NCI-H2196 treated with DMSO at 0.1 percent for 48 hours (cell line): Measurements from ENCODE around the gene GAPVD1.
A peak's percentile ranks its signal among the peaks of the same experiment; 100 is the strongest.
"Not testable (repeated sequence)": the region's sequence is repeated elsewhere in the genome, so short reads cannot be mapped to it uniquely, and the experiment has no call there.

Source experiments
- DNase-seq: peaks from one replicate; lab custom pipeline; 2025; ENCODE audit not compliant: unreplicated experiment; lab: John Stamatoyannopoulos, UW

The GAPVD1 gene

DNA sequence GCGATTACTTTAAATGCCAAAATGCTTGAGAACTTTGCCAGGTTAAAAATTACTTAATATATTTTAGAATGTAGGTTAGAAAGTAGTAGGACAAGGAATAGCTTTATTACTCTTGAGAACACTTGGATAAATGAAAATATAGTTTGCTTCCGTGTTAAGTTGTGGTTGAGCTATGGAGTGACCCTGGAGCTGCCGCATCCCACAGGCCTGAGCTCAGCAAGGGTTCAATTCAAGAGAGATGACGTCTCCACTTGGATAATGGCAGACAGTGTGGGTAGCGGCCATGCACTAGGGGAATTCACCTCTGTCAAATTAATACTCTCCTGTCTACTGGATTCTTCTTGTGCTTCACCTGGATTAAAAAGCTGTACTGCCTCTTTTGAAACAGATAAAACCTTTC lies 105.0 kb downstream of the GAPVD1 start:
- DNase-seq, result no peak

DNA sequence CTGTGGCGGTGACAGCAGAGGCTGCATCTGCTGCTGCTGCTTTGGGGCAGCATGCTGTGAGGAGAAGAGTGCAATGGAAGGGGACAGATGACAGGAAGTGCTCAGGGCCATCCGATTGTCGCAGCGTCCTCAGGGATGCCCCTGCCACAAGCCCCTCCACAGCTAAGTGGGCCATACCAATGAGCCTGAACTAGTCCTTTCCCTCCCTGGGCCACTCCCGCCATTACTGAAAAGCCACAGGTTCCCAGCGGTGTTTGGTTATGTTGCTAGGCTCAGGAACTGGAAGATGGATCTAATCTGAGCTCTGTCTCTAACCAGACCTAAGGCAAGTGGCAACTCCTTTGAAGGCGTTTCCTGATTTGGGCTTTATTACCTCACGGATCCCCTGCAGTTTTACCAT lies 109.2 kb downstream of the GAPVD1 start:
- no peak for DNase-seq

DNA sequence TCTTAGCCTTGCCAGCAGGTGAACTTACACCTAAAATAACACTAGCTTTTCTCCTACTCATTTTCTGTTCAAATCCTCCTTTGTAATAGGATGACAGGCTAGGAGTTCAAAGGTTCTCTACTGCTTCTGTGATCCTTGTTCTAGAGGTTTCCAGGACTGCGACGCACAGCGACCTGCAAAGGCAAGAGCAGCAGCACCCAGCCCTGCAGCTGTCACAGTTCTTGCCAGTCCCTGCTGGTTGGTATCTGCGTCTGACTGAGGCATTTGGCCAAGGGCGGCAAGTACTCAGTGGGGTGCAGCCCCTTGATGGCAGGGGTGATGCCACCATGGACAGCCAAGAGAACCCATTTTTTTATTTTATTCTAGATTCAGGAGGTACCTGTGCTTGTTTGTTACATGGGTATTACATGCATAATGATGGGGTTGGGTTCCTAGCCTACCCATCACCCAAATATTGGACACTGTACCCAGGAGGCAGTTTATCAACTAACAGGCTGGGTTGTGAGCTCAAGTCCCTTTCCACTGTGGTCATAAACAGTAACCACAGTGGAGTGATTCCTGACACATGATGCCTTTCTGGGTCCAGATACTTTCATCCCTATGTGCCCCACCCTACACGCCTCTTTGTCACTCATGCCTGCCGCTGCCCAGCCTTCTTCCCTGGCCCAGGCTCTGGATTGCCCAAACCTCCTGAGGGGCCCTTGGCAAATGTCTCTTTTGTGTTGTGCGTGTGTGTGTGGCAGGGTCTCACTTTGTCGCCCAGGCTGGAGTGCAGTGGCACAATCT lies 111.0 kb downstream of the GAPVD1 start:
- no peak for DNase-seq

DNA sequence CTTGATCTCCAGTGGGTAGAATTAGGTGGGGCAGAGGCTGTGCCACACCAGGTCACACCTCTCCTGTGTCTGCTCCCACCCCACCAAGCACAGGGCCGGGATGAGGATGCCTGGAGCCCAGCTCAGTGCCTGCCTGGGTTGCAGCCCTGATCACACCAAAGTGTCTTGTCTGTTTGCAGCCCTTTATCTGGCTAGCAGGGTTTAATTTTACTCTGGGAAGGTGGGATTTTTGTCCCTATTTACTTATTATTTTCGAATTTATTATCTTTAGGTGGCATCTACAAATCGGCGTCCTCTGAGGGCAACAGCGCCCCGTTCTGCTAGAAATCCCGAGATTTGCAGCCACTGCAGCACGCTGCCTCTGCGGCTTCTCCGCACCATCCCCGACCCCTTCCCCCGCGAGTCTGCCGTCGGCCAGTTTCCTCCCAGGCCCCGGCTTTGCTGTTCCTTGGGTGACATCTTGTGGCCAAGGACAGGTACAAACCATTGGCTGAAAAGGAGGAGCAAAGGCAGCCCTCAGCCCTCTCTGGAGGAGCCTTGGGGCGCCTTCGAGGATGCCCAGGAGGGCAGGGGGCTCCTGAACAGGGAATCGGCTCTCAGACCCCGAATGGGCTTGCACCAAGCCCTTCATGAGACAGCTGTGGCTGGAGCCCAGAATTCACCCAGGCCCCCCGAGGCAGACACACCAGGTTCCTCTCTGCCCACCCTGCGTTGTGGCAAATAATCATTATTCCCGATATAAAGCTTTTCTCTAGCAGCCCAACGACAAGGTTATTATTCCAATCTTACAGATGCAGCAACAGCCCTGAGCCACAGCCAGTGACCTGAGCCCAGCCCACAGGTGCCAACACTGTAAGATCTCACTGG lies 113.0 kb downstream of the GAPVD1 start:
- DNase-seq, result peak; percentile 62

DNA sequence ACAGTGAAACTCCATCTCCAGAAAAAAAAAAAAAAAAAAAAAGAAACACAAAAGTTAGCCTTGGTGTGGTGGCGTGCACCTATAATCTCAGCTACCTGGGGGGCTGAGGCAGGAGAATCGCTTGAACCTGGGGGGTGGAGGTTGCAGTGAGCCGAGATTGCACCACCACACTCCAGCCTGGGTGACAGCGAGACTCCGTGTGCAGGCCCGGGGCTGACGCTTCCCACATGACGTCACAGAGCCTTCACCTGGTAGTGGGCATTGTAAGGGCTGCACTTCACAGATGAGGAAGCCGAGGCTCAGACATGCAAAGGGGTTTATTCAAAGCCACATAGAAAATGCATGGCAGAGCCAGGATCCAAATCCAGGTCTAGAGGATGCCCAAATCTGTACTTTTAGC lies 114.2 kb downstream of the GAPVD1 start:
- DNase-seq, result no peak

DNA sequence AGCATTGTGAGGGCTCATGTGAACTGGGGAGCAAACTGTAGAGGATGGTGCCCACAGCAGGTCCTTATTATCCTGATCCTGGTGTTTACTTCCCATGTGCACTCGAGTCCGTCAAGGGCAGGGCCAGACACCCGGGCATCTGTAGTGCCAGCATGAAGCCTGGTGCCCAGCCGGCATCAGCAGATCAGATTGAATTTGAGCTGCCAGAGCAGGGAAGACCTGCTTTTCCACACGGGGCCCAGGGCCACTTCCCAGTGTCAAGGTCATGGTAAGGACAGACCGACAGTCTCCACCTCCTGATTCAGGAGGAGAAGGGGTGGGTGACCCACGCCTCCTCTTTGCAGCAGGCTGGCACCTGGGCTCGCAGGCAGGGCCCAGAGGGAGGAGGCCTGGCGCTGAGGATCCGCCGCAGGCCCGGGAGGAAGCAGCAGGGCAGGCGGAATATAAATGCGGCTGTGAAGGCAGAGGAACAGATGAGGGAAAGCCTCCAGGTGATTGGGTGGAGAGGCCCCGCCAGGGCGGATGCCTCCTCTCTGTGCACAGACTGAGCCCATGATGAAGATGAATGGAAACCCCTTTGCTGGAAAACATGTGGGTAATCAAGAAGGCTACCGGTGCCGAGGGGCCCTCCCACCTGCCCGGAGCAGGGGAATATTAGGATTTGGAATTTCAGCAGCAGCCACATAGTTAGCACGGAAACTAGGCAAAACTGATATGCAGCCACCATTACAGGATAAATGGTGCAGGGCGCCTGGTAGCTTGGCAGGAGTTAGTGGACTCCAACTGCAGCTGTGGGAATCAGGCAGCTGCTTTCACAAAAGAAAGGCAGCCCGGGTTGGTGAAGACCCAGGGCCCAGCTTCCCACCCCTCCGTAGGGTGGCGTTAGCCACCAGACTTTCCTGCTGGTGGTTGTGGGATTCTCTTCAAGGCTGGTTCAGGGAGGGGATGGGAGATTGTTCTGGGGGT lies 114.9 kb downstream of the GAPVD1 start:
- no peak for DNase-seq

DNA sequence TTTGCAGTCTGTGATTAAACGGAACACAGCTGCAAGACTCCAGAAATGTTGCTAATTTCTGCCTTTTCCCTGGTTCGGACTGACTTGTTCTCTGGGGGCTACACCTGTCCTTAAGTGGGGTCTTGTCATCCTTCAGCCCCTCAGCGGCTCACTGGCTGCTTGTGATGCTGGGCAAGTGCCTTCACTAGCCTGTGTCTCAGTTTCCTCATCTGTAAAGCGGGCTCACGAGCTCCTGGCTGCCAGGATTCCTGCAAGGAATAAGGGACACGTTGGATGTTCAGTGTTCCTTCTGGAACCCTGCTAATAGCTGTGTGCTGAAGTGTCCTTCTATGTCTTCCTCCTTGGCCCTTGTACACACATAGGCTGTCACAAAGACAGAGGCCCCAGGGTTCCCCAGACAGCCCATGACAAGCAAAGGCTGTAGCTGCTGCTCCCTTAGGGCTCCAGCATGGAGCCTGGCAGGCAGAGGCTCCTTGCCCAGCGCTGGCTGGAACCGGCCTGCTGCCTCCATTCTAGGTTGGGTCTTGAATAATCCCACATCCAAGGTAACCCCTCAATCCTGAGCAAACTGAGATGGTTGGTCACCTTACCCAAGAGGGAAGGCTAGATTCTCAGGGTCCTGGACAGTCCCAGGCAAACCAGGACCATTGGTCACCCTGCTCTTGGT lies 116.1 kb downstream of the GAPVD1 start:
- no peak for DNase-seq

DNA sequence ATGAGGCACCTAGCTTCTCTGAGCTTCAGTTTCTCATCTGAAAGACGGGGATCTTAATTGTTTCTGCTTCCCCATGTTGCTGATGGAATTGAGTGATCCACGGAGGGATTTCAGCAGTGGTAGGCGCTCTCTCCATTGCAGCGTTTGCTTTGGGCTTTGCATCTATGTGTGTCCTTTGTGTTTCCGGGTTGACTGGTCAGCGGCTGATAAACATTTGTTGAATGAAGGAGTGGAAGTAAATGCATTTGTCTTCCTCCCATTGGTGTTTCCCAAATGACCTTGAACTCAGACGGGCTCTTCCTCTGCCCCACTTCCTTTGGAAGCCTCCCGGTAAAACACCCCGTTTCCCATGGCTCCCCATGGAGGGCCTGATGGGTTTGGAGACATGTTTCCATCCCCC lies 117.2 kb downstream of the GAPVD1 start:
- DNase-seq, result no peak

DNA sequence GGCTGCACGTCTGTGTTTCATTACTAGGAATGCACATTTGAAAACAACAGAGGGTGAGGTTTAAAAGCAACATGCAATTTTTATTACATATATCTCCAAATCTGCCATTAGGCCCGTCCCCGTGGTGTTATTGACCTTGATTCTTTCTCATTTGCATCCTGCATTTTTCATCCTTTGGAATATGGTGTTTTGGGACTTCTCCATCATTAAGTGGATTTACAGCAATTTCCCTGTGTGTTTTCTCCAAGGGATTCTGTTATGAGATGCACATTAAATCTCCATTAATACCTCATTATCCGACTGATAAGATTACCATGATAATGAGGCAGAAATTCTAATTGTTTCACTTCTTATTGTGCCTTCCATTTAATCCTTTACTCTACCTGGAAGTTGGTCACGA lies 117.6 kb downstream of the GAPVD1 start:
- no peak for DNase-seq

DNA sequence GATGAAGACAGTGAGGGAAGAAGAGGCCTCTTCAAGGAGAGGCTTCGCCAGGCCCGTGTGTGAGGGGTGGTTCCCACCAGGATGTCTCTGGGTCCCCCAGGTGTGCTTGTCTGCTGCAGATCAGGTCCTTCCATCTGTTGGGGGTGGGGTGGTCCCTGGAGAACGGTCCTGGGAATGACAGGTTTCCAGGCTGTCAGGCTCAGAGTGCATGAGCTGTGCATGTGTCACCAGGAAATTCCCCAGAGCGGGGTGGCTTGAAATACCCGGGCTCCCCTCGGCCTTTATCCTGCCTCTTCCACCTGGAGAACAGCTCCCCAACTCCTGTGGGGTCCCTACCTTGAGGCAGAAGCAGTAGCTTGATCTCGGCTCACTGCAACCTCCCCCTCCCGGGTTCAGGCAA lies 118.8 kb downstream of the GAPVD1 start:
- DNase-seq, result no peak

DNA sequence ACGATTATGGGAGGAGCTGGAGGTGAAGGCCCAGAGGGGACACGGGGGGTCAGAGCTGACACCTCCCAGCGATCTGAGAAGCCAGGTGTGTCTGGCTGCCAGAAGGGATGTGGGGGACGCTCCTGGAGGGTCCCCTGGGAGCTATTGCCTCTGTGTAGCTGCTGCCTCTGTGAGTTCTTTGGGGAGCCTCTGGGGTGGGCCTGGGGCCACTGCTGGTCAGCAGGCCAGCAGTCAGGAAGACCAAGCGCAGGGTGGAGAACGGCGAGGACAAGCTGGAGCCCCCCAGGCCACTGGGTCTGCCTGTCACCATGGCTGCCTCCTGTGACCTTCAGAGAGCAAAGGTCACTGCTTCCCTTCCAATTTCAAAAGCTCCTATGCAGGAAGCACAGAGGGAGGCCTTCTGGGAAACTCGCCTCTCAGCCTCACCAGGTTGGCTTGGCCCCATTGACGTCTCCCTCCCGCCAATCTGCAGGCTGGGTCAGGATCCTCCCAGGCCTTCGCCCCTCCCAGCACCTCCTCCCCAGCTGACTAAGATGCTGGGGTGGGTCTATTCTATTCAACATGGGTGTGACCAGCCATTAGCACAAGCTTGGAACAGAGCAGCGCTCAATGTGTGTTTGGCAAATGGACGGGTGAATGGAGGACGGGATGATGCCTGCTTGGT lies 126.4 kb downstream of the GAPVD1 start:
- no peak for DNase-seq

DNA sequence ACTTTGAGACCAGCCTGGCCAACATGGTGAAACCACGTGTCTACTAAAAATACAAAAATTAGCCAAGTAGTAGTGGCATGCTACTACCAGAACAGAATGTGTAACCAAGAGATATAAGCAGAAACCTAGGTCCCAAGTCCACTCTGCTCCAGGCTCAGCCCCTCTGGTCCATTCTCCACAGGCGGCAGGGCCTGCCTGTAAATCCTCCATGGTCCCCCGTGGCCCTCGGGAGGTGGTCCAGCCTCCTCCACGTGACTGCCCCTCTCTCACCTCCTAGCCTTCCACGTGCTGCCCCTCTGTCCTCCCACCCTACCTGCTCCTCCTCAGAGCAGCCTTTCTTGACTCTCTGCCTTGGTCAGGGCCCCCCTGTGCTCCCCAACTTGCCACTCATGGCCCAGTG lies 127.4 kb downstream of the GAPVD1 start:
- DNase-seq, result no peak

DNA sequence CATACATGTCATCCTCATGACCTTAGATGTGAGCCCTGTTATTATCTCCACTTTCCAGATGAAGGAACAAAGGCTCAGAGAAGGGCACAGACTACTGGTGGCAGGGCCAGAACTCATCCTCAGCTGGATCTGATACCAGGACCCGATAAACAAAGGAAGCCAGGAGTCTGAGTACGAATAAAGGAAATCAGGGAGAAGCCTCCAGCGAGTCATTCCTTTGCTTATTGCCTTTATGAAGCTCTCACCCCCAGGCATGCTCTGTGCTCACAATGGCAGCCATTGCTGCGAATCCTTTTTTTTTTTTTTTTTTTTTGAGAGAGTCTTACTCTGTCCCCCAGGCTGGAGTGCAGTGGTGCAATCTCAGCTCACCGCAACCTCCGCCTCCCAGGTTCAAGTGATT lies 130.1 kb downstream of the GAPVD1 start:
- DNase-seq, result no peak

DNA sequence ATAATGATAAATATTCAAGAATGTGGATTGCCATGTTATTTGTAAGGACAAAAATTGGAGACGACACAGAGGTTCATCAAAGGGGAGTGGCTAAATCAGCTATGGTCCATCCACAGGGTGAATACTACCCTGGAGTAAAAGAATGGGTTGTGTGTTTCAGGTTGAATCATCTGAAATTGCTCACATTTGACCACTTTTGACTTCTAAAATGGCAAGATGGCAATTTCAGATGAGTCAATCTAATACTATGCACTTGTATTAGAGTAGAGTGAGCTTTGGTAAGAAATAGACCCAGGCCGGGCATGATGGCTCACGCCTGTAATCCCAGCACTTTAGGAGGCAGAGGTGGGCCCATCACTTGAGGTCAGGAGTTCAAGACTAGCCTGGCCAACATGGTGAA lies 131.8 kb downstream of the GAPVD1 start:
- no peak for DNase-seq

DNA sequence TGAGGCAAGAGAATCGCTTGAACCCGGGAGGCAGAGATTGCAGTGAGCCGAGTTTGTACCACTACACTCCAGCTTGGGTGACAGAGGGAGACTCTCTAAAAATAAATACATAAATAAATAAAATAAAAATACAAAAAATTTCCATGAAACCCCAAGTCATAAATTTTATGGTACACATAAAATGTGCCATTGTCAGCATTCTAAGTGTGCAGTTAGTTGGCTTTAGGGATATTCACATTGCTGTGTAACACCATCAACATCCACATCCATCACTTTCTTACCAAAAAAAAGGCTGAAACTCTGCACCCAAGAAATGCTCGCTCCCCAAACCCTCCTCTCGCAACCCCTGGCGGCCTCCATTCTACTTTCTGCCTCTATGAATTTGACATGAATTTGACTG lies 135.2 kb downstream of the GAPVD1 start:
- no peak for DNase-seq

DNA sequence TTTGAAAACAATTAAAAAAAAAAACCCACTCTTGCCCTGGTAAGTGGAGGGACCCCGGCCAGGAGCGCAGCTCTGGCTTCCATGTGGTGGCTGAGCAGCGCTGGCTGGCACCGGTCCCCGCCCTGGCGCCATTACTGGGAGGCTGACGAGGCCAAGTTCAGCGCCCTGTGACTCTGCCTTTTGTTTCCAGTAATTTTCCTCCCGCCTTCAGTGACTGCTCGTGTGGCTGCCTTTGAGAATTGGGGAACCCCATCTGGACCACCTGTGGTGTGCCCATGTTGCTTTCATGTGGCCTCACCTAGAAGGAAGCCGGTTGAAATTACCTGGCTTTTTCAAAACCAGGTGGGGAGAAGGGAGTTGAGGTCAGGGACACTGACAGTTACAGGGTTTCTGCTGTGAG lies 136.1 kb downstream of the GAPVD1 start:
- no peak for DNase-seq

DNA sequence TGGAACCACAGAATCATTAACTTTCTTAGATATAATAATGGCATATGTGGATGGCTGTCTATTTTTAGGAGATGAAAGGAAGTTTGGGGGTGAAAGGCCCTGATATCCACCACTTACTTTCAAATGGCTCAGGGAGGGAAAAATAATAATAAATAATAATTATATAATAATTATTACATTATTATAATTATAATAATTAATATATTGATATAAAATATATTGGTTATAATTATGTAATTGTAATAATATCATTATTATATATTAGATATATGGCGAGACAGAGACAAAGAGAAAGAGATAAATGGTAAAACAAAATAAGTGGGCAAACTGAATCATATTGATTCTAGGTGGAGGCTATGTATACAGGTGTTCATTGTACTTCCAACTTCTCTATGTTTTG lies 136.6 kb downstream of the GAPVD1 start:
- no peak for DNase-seq

DNA sequence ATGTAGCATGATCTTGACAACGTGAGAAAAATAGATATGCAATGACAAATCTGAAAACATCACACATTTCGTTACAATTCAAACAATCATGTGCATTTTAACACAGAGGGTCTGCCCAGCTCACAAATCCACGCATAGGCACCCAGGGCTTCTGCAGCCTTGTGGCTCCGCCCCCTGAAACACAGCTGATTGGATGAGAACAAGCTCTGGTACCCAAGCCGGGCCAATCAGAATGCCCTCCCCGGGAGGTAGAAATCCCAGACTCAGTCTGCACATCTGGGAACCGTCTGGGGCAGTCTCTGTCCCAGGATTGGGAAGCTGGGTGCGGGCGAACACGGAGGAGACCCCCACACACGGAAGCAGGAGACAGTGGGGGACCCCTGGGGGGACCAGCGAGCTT lies 137.5 kb downstream of the GAPVD1 start:
- DNase-seq, result no peak

DNA sequence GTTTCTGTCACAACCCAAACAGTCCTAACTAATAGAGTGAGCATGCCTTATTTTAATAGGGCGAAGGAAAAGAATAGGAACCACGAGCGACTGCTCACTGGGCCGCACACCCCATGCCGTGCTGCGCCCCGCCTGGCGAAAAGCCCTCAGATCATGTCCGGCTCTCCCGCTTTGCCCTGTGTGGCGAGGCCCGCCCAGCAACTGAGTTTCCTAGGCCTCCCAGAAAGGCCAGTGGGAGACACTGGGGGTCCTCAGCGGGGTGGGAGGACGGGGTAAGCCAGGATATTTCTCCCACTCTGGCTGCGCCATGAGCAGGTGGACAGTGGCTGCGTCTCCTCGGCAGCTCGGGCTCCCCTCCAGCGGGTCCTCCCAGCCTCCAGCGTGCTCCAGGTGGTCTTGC lies 138.0 kb downstream of the GAPVD1 start:
- DNase-seq, result no peak

DNA sequence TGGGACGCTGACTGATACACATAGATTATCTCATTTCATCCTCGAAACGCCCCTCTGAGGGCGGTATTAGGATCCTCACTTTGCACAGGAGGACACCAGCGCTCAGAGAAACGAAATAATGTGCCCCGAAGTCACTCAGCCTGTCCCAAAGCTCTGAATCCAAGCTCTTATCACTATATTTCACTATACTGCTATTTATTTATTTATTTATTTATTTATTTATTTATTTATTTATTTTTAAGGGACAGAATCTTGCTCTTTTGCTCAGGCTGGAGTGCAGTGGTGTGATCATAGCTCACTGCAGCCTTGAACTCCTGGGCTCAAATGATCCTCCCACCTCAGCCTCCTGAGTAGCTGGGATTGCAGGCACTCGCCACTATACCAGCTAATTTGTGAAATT lies 138.6 kb downstream of the GAPVD1 start:
- DNase-seq, result not testable (repeated sequence)
